IMR-90 (cell line): Measurements from ENCODE around the gene SSX2IP. TPM values are rescaled to one million over a fixed set of nuclear protein-coding genes. Genes with fewer than 3 reads are reported as not detected.

ENCODE experiments used
- ATAC-seq: fragments of 200-7000 bp; cut with Tn5 transposase; 2 replicates; pipeline ENCODE4 v1.9.1; 2020; ENCODE audit warnings: low read depth, mild to moderate bottlenecking, moderate library complexity
- BruUV-seq: library from RNA; stranded (reverse); fragments of 400-500 nt; replicated peaks from 2 replicates; lab custom pipeline; 2021; lab: Mats Ljungman, UMichigan
- CTCF ChIA-PET: fragments of 300-600 bp; formaldehyde crosslinking; extraction: SDS; loops from one replicate; lab custom pipeline; 2021; ENCODE audit warnings: antibody characterized with exemption; lab: Yijun Ruan, JAX
- POLR2A ChIA-PET: fragments of 300-600 bp; sonication (Branson Sonifier 250); formaldehyde crosslinking; loops from one replicate; lab custom pipeline; 2022; ENCODE audit warnings: antibody characterized with exemption; ENCODE audit not compliant: unreplicated experiment; lab: Charles Lee
- DNase-seq: peaks from one replicate; pipeline ENCODE4 v3.0.0; 2013
- H2AFZ ChIP-seq: replicated peaks from 2 replicates; pipeline ENCODE3; 2013; ENCODE audit warnings: low read length, mild to moderate bottlenecking; ENCODE audit not compliant: poor library complexity
- H2AK5ac ChIP-seq: 2 replicates; pipeline ENCODE4 v1.6.1; 2013; ENCODE audit warnings: low read depth, low read length, inconsistent platforms
- H2AK9ac ChIP-seq: replicated peaks from 2 replicates; pipeline ENCODE3; 2013; ENCODE audit warnings: mild to moderate bottlenecking, low read depth, low read length, moderate library complexity; ENCODE audit not compliant: poor library complexity
- H2BK120ac ChIP-seq: 2 replicates; pipeline ENCODE4 v1.6.1; 2013; ENCODE audit warnings: low read depth, low read length, inconsistent platforms
- H2BK15ac ChIP-seq: 3 replicates; pipeline ENCODE4 v1.6.1; 2013; ENCODE audit warnings: low read depth, low read length, inconsistent platforms
- H2BK20ac ChIP-seq: 2 replicates; pipeline ENCODE4 v1.6.1; 2013; ENCODE audit warnings: low read depth, mild to moderate bottlenecking, inconsistent platforms, low read length, moderate library complexity
- H2BK5ac ChIP-seq: 2 replicates; pipeline ENCODE4 v1.6.1; 2013; ENCODE audit warnings: mild to moderate bottlenecking, low read depth, low read length, inconsistent platforms; ENCODE audit not compliant: poor library complexity, severe bottlenecking
- H3K14ac ChIP-seq: replicated peaks from 2 replicates; pipeline ENCODE4 v1.6.1; 2013; ENCODE audit warnings: low read depth, low read length, inconsistent platforms
- H3K18ac ChIP-seq: 2 replicates; pipeline ENCODE4 v1.6.1; 2013; ENCODE audit warnings: low read depth, low read length, control low read depth
- H3K23ac ChIP-seq: 2 replicates; pipeline ENCODE4 v1.6.1; 2013; ENCODE audit warnings: low read depth, low read length, inconsistent platforms
- H3K27ac ChIP-seq: 2 replicates; pipeline ENCODE4 v1.5.1; 2013; ENCODE audit warnings: mild to moderate bottlenecking, control low read depth, low read length; ENCODE audit not compliant: insufficient read depth
- H3K27me3 ChIP-seq: 2 replicates; pipeline ENCODE4 v1.6.1; 2013; ENCODE audit warnings: low read length; ENCODE audit not compliant: control insufficient read depth, insufficient read depth
- H3K36me3 ChIP-seq: 2 replicates; pipeline ENCODE4 v1.6.1; 2013; ENCODE audit warnings: low read length, mixed read lengths; ENCODE audit not compliant: control insufficient read depth, insufficient read depth
- H3K4ac ChIP-seq: 2 replicates; pipeline ENCODE4 v1.6.1; 2013; ENCODE audit warnings: low read depth, low read length, inconsistent platforms
- H3K4me1 ChIP-seq: 2 replicates; pipeline ENCODE4 v1.6.1; 2013; ENCODE audit warnings: low read length, mixed read lengths; ENCODE audit not compliant: control insufficient read depth, insufficient read depth
- H3K4me2 ChIP-seq: 2 replicates; pipeline ENCODE4 v1.6.1; 2013; ENCODE audit warnings: low read depth, mild to moderate bottlenecking, control low read depth, low read length, moderate library complexity
- H3K4me3 ChIP-seq: 2 replicates; pipeline ENCODE4 v1.5.1; 2013; ENCODE audit warnings: low read depth, mild to moderate bottlenecking, control low read depth, low read length, moderate library complexity; ENCODE audit not compliant: insufficient read depth
- H3K56ac ChIP-seq: 2 replicates; pipeline ENCODE4 v1.6.1; 2013; ENCODE audit warnings: low read length, inconsistent platforms; ENCODE audit not compliant: insufficient read depth; ENCODE audit errors: extremely low read depth
- H3K79me1 ChIP-seq, 2 experiments: 2 replicates each; pipeline ENCODE4 v1.6.1; 2013; ENCODE audit warnings: low read length in 2 of 2, inconsistent platforms in 1 of 2, low read depth in 1 of 2
- H3K9ac ChIP-seq: 2 replicates; pipeline ENCODE4 v1.6.1; 2013; ENCODE audit warnings: low read depth, low read length, control low read depth
- H3K9me1 ChIP-seq: 2 replicates; pipeline ENCODE4 v1.6.1; 2013; ENCODE audit warnings: low read length, inconsistent platforms; ENCODE audit not compliant: insufficient read depth
- H3K9me3 ChIP-seq: 2 replicates; pipeline ENCODE4 v1.6.1; 2013; ENCODE audit warnings: low read length; ENCODE audit not compliant: control insufficient read depth, insufficient read depth
- H4K20me1 ChIP-seq: 2 replicates; pipeline ENCODE4 v1.6.1; 2013; ENCODE audit warnings: low read length, inconsistent platforms; ENCODE audit not compliant: insufficient read depth
- H4K5ac ChIP-seq: 2 replicates; pipeline ENCODE4 v1.6.1; 2013; ENCODE audit warnings: mild to moderate bottlenecking, low read depth, low read length, control low read depth
- H4K8ac ChIP-seq, 2 experiments: 2 replicates each; pipeline ENCODE4 v1.6.1; 2013; ENCODE audit warnings: low read depth in 2 of 2, low read length in 2 of 2, control low read depth in 1 of 2, inconsistent platforms in 1 of 2
- H4K91ac ChIP-seq: 2 replicates; pipeline ENCODE4 v1.6.1; 2013; ENCODE audit warnings: low read depth, low read length, inconsistent platforms; ENCODE audit not compliant: insufficient read depth
- BHLHE40 ChIP-seq: fragments of 150-350 bp; IDR thresholded peaks from 2 replicates; pipeline ENCODE4 v1.6.1; 2016; ENCODE audit warnings: mild to moderate bottlenecking, low read depth, low read length
- CHD1 ChIP-seq: IDR thresholded peaks from 2 replicates; pipeline ENCODE4 v1.6.1; 2012; ENCODE audit warnings: low read depth, low read length, improper control_type of control experiment
- FOS ChIP-seq: fragments of 150-350 bp; IDR thresholded peaks from 2 replicates; pipeline ENCODE4 v1.6.1; 2016; ENCODE audit warnings: low read depth, low read length
- MXI1 ChIP-seq: IDR thresholded peaks from 2 replicates; pipeline ENCODE4 v1.6.1; 2012; ENCODE audit warnings: low read depth, mild to moderate bottlenecking, low read length, moderate library complexity, borderline replicate concordance
- NFE2L2 ChIP-seq: fragments of 150-350 bp; IDR thresholded peaks from 2 replicates; pipeline ENCODE4 v1.6.1; 2016; ENCODE audit warnings: low read depth, mild to moderate bottlenecking, low read length
- POLR2A ChIP-seq: IDR thresholded peaks from 2 replicates; pipeline ENCODE4 v1.6.1; 2012; ENCODE audit warnings: mild to moderate bottlenecking, low read depth, low read length
- WGBS, 2 experiments: methylation state at CpG; one replicate each; pipeline versions ENCODE4 v1.1.5 to v1.1.7; 2013; ENCODE audit warnings: missing lambda C conversion rate in 2 of 2; ENCODE audit not compliant: insufficient read length in 1 of 2; ENCODE audit errors: extremely low coverage in 2 of 2; 5-methylcytosine and 5-hydroxymethylcytosine counted together
- dilution Hi-C: fragments of 300-500 bp; cut with HindIII; formaldehyde crosslinking; loops from one replicate; pipeline ENCODE4 v1.14.3; 2018; ENCODE audit warnings: low sequenced_read_pairs; ENCODE audit not compliant: unreplicated experiment
- in situ Hi-C: fragments of 300-500 bp; cut with MboI; formaldehyde crosslinking; loops from 3 replicates; pipeline ENCODE4 v1.14.3; 2019; ENCODE audit warnings: low sequenced_read_pairs, inconsistent platforms, mixed read lengths
- intact Hi-C: fragments of 100-400 bp; cut with micrococcal nuclease; formaldehyde crosslinking; loops from 2 replicates; pipeline ENCODE4 v1.10.0; 2022
- polyA plus RNA-seq, 3 experiments: library from polyadenylated mRNA; depleted of rRNA; stranded (reverse); fragments of >200 nt; gene quantifications; 2 replicates each; pipeline ENCODE4 v1.2.3, GENCODE V29; 2012; ENCODE audit warnings: low replicate concordance in 1 of 3
- total RNA-seq: library from RNA; depleted of rRNA; stranded (reverse); fragments of >200 nt; gene quantifications from 2 replicates; pipeline ENCODE4 v1.2.3, GENCODE V29; 2012
- TF ChIP-seq, protein P1 (sequence below): fragments of 150-350 bp; IDR thresholded peaks from 2 replicates; pipeline ENCODE4 v1.6.1; 2017; ENCODE audit warnings: mild to moderate bottlenecking, antibody characterized with exemption, low read length, low read depth

Gene SSX2IP
- total and polyA plus RNA-seq, 2 of the 4 experiments (the other 2 are of a cell fraction) = 7.7 to 13.4 TPM

DNA sequence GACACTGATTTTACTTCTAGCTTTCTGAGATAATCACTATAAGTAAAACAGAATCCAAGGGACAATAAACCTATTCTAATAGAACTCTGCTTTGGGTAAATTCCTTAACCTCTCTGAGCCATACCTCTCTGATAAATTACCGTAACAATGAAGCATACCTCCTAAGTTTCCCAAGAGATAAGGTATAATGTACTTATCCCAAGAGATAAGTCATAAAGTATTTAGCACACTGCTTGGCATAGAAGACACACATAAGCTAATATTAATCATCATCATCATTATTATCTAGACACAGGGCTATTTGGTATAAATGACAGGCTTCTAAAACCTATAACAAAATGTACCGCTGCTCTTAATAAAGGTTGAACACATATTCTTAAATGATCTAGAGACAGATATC is 16.2 kb downstream of the SSX2IP start:
- Histone ChIP-seq H4K5ac (no peak overlapping the region), H3K27ac (no peak overlapping the region), H3K18ac (no peak overlapping the region), H3K4me1 (no peaks in the 10 kb centered on the region), H3K27me3 (no peaks in the 10 kb centered on the region), H2BK20ac (no peak overlapping the region), H2AFZ (no peak overlapping the region), H2AK9ac (no peak overlapping the region), H3K9me1 (peaks cover 3% of the 10 kb centered on the region), H3K9ac (no peak overlapping the region), H3K56ac (no peak overlapping the region), H3K23ac (no peak overlapping the region), H2BK15ac (no peak overlapping the region), H3K4me3 (no peak overlapping the region), H3K4ac (no peak overlapping the region), H3K4me2 (no peak overlapping the region), H4K20me1 (no peaks in the 10 kb centered on the region), H4K91ac (no peak overlapping the region), H2BK120ac (no peak overlapping the region), H2AK5ac (no peak overlapping the region), H3K14ac (no peak overlapping the region), H3K36me3 (0 out of 2 replicates have a peak, but pooled peaks cover 3% of the 10 kb centered on the region), H2BK5ac (no peak overlapping the region), H3K79me1 (peaks cover 9 to 23% of the 10 kb centered on the region in 2 experiments; a peak in 3 of 4 replicates), H4K8ac (no peak overlapping the region), H3K9me3 (peaks cover 3% of the 10 kb centered on the region)
- in situ Hi-C loops = no loop called here
- intact Hi-C loops = no loop called here
- dilution Hi-C loops = no loop called here
- no CpG with 5 or more reads among the region's 2 CpGs for WGBS, 2 experiments
- no peak for ATAC-seq
- no TSS peak for BruUV-seq
- no peak for DNase-seq
- ChIA-PET POLR2A (no interaction called here), CTCF (no interaction called here)
- TF ChIP-seq MXI1 (no peak), POLR2A (no peak), NFE2L2 (no peak), CHD1 (no peak), FOS (no peak), BHLHE40 (no peak)
- TF ChIP-seq, protein P1, sequence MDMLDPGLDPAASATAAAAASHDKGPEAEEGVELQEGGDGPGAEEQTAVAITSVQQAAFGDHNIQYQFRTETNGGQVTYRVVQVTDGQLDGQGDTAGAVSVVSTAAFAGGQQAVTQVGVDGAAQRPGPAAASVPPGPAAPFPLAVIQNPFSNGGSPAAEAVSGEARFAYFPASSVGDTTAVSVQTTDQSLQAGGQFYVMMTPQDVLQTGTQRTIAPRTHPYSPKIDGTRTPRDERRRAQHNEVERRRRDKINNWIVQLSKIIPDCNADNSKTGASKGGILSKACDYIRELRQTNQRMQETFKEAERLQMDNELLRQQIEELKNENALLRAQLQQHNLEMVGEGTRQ = no peak
